Measurements from ENCODE around the gene RSL1D1.

Gene RSL1D1

GRCh38 chr16:11801481-11802021, 49.8 kb downstream of the RSL1D1 start:
- ChIA-PET POLR2A (no interaction called here), CTCF (no interaction called here)
- no peak for DNase-seq (ENCODE audit: extremely low spot score)
- TF ChIP-seq, protein P1, sequence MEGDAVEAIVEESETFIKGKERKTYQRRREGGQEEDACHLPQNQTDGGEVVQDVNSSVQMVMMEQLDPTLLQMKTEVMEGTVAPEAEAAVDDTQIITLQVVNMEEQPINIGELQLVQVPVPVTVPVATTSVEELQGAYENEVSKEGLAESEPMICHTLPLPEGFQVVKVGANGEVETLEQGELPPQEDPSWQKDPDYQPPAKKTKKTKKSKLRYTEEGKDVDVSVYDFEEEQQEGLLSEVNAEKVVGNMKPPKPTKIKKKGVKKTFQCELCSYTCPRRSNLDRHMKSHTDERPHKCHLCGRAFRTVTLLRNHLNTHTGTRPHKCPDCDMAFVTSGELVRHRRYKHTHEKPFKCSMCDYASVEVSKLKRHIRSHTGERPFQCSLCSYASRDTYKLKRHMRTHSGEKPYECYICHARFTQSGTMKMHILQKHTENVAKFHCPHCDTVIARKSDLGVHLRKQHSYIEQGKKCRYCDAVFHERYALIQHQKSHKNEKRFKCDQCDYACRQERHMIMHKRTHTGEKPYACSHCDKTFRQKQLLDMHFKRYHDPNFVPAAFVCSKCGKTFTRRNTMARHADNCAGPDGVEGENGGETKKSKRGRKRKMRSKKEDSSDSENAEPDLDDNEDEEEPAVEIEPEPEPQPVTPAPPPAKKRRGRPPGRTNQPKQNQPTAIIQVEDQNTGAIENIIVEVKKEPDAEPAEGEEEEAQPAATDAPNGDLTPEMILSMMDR (IDR thresholded peaks at IDR 0.05; ENCODE audit: control extremely low read depth, extremely low read depth, low read depth, missing control alignments), result no peak

DNA sequence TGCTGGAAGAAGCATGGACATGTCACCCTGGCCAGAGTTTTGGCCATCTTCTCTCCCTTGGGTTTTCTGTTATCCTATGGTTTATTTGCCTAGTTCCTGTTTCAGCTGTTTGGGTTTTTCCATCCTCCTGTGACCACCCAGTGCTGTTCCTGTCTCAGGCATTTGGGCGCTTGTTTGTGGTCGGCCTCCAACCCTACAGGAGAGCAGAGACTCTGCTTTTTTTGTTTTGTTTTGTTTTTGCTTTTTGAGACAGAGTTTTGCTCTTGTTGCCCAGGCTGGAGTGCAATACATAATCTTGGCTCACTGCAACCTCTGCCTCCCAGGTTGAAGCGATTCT, 51.0 kb downstream of the RSL1D1 start:
- DNase-seq (ENCODE audit: extremely low spot score), result no peak
- TF ChIP-seq, protein P1 (IDR thresholded peaks at IDR 0.05; ENCODE audit: control extremely low read depth, extremely low read depth, low read depth, missing control alignments), result no peak
- CTCF ChIA-PET, result interaction anchor here (0.9 kb wide), 1 partner anchor 9 kb away, joined by 5 read pairs; no protein-coding TSS in a partner anchor
- POLR2A ChIA-PET, result no interaction called here

- ChIA-PET POLR2A (interaction anchor here (3.0 kb wide), 1 partner anchor 57 kb away, joined by 17 read pairs; the partner anchor contains the start of gene TXNDC11), CTCF (interaction anchor here (0.8 to 4.2 kb wide), 6 partner anchors 8 to 58 kb away, joined by 3 to 48 read pairs (median 30); partner anchors contain the start of gene TXNDC11)
- TF ChIP-seq, protein P1 (IDR thresholded peaks at IDR 0.05; ENCODE audit: control extremely low read depth, extremely low read depth, low read depth, missing control alignments), result no peak
- DNase-seq (ENCODE audit: extremely low spot score), result no peak
Measured at GRCh38 chr16:11799509-11800381, 51.6 kb downstream of the RSL1D1 start.

GRCh38 chr16:11799017-11799381, 52.3 kb downstream of the RSL1D1 start:
- no peak for DNase-seq (ENCODE audit: extremely low spot score)
- POLR2A ChIA-PET, result interaction anchor here (0.5 to 3.0 kb wide), 6 partner anchors 14 to 304 kb away, joined by 3 to 17 read pairs (median 4); partner anchors contain the start of gene TXNDC11
- CTCF ChIA-PET, result interaction anchor here (1.8 to 4.2 kb wide), 8 partner anchors 13 to 134 kb away, joined by 4 to 48 read pairs (median 23); partner anchors contain the start of gene TXNDC11
- TF ChIP-seq, protein P1 (IDR thresholded peaks at IDR 0.05; ENCODE audit: control extremely low read depth, extremely low read depth, low read depth, missing control alignments), result no peak

DNA sequence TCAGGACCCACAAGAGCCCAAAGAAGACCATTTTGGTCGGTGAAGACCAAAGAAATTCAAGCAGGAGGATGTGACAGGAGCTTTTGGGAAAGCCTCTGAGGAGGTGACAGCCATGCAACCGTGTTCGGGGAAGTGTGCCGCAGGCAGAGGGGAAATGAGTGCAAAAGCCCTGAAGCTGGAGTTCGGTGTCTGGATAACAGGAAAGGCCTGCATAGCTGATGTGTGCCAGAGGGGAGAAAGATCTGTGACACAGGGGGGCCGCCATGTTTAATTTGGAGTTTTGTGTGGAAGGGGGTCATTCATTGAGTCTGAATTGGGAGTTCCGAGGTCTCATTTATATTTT, 53.4 kb downstream of the RSL1D1 start:
- POLR2A ChIA-PET, result interaction anchor here (0.7 to 3.0 kb wide), 5 partner anchors 12 to 55 kb away, joined by 3 to 17 read pairs (median 4); partner anchors contain the start of gene TXNDC11
- TF ChIP-seq, protein P1 (IDR thresholded peaks at IDR 0.05; ENCODE audit: control extremely low read depth, extremely low read depth, low read depth, missing control alignments), result no peak
- no peak for DNase-seq (ENCODE audit: extremely low spot score)
- CTCF ChIA-PET, result interaction anchor here (0.8 to 4.2 kb wide), 40 partner anchors 9 to 402 kb away, joined by 3 to 48 read pairs (median 4); partner anchors contain the start of genes RSL1D1, TNFRSF17 and TXNDC11

DNA sequence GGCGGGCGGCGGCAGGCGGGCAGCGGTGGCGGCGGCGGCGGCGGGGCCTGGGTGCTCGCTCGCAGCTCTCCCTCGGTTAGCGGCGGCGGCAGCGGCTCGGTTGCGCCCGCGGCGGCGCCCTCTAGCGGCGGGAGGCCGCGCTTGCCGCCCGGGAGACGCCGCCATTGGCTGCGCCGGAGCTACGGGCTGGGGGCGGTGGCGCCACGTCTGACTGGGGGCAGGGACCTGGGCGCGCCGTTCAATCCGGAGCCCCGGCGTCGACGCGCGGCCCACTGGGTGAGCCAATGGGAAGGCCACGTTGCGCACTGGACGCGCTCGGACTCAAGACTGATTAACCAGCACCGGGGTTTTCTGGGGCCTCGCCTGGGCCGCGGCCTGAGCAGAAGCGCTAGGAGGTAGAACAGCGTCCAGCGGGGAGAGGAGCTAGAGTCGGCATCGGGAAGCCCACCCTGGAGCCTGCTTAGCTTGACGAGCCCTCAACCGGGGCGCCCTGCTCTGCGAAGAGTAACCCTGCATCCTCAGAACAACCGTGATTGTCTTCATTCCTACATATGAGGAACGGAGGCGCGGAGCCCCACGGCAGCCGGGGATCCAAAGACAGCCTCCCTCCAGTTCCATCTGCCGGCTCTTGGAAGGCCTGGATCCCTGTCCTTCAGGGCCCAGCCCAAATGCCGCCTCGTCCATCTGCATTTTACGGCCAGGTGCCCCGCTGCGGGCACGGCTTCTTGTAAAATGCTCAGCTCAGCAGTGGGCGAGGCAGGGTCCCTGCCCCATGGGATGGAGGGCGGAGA, 54.0 kb downstream of the RSL1D1 start, which contains the start of gene ZC3H7A:
Gene ZC3H7A (minus strand): TSS at position 93 of the 791 bp plus-strand sequence. CDS start 14,904 bp downstream, outside the sequence.
- peak; percentile 96 for DNase-seq (ENCODE audit: extremely low spot score)

More for the DNA sequence above, 54.0 kb downstream of the RSL1D1 start, which contains the start of gene ZC3H7A:
- TF ChIP-seq, protein P1 (IDR thresholded peaks at IDR 0.05; ENCODE audit: control extremely low read depth, extremely low read depth, low read depth, missing control alignments), result peak; percentile 91
- POLR2A ChIA-PET, result interaction anchor here (0.6 to 3.0 kb wide), 6 partner anchors 13 to 128 kb away, joined by 4 to 17 read pairs (median 6); partner anchors contain the start of gene TXNDC11
- CTCF ChIA-PET, result interaction anchor here (0.7 to 4.2 kb wide), 48 partner anchors 8 to 401 kb away, joined by 3 to 48 read pairs (median 4); partner anchors contain the start of genes RSL1D1, TNFRSF17 and TXNDC11
